Hindlimb muscle (tissue), 1 donor: ENCODE measurements around the gene RAB11FIP4. TPM values are rescaled to one million over a fixed set of nuclear protein-coding genes. Genes with fewer than 3 reads are reported as not detected.
"Not testable (repeated sequence)": the region's sequence is repeated elsewhere in the genome, so short reads cannot be mapped to it uniquely, and the experiment has no call there.

Experiments
- DNase-seq: peaks from one replicate; pipeline ENCODE4 v3.0.0-alpha.2; 2013
- polyA plus RNA-seq: library from polyadenylated mRNA; unstranded; fragments of 120-200 nt; gene quantifications from one replicate; pipeline ENCODE4 v1.2.1, GENCODE V29; 2013; ENCODE audit not compliant: insufficient read length

The RAB11FIP4 gene
- 0.93 TPM for polyA plus RNA-seq

- DNase-seq: no peak
Measured at GRCh38 chr17:31391496-31391949, at the start of gene RAB11FIP4. Gene RAB11FIP4, plus strand, starts transcription at chr17:31391675. Its CDS starts 178 bp downstream, at chr17:31391853.

GRCh38 chr17:31345191-31345747, 46.2 kb upstream of the RAB11FIP4 start:
- DNase-seq: not testable (repeated sequence)

- DNase-seq: no peak
Measured at GRCh38 chr17:31349454-31349853, 42.0 kb upstream of the RAB11FIP4 start.

GRCh38 chr17:31355935-31356334, 35.5 kb upstream of the RAB11FIP4 start:
- no peak for DNase-seq

- DNase-seq: no peak
Measured at GRCh38 chr17:31357091-31357490, 34.4 kb upstream of the RAB11FIP4 start.

GRCh38 chr17:31357839-31358394, 33.6 kb upstream of the RAB11FIP4 start:
- DNase-seq: no peak

- no peak for DNase-seq
Measured at GRCh38 chr17:31364012-31364411, 27.5 kb upstream of the RAB11FIP4 start.

GRCh38 chr17:31366088-31366487, 25.4 kb upstream of the RAB11FIP4 start:
- no peak for DNase-seq

- no peak for DNase-seq
Measured at GRCh38 chr17:31369266-31369665, 22.2 kb upstream of the RAB11FIP4 start.

- no peak for DNase-seq
Measured at GRCh38 chr17:31371511-31372097, 19.9 kb upstream of the RAB11FIP4 start.

GRCh38 chr17:31373150-31374093, 18.1 kb upstream of the RAB11FIP4 start:
- DNase-seq: no peak

- DNase-seq: no peak
Measured at GRCh38 chr17:31374094-31374447, 17.4 kb upstream of the RAB11FIP4 start.

GRCh38 chr17:31374503-31374902, 17.0 kb upstream of the RAB11FIP4 start:
- no peak for DNase-seq

- DNase-seq: no peak
Measured at GRCh38 chr17:31378638-31379037, 12.8 kb upstream of the RAB11FIP4 start.

GRCh38 chr17:31379597-31380205, 11.8 kb upstream of the RAB11FIP4 start:
- no peak for DNase-seq

GRCh38 chr17:31381165-31381668, 10.3 kb upstream of the RAB11FIP4 start:
- no peak for DNase-seq

GRCh38 chr17:31382668-31383275, 8.7 kb upstream of the RAB11FIP4 start:
- DNase-seq: not testable (repeated sequence)

- not testable (repeated sequence) for DNase-seq
Measured at GRCh38 chr17:31383488-31383887, 8.0 kb upstream of the RAB11FIP4 start.

GRCh38 chr17:31385428-31386285, 5.8 kb upstream of the RAB11FIP4 start:
- no peak for DNase-seq

GRCh38 chr17:31386542-31387075, 4.9 kb upstream of the RAB11FIP4 start:
- DNase-seq: no peak

- no peak for DNase-seq
Measured at GRCh38 chr17:31387438-31387837, 4.0 kb upstream of the RAB11FIP4 start.
